Epidermal melanocyte (primary cell): ENCODE measurements around the gene NEK8.
"Not testable (repeated sequence)": the region's sequence is repeated elsewhere in the genome, so short reads cannot be mapped to it uniquely, and the experiment has no call there.

Experiments used
- DNase-seq: peaks from one replicate; pipeline ENCODE4 v3.0.0; 2011; ENCODE audit warnings: low spot score; ENCODE audit not compliant: insufficient read length

The NEK8 gene

DNA sequence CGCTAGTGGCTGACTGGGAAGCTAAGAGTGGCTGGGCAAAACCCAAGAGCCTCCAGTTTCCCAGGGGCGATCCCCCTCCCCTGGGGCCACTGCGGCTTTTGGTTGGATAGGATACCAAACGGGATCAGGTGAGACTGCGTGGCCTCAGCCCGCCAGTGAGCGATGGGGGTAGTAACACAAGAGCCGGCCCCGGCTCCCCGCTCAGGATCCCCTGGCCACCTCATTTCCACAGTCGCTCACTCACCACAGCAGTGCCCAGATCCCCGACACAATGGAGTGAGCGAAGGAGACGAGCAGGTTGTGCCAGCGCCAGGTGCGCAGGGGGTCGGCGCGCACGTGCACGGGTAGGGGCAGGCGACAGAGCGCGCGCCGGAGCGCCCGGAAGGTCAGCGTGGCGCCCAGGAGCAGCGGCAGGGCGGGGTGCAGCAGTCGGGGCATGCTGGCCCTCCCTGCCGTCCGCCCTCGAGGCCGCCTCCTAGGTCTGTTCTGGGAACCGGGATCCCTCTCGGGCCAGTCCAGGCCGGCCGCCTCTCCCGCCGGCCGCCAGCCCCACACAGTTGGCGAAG lies 2.8 kb upstream of the NEK8 start:
- DNase-seq: peak; percentile 16

- peak; percentile 77 for DNase-seq
These were observed 2.4 kb upstream of the NEK8 start, which contains the start of gene TLCD1 for GRCh38 chr17:28726226-28726626. Gene TLCD1 (minus strand): TSS chr17:28726233. CDS start chr17:28726097, 136 bp downstream.

DNA sequence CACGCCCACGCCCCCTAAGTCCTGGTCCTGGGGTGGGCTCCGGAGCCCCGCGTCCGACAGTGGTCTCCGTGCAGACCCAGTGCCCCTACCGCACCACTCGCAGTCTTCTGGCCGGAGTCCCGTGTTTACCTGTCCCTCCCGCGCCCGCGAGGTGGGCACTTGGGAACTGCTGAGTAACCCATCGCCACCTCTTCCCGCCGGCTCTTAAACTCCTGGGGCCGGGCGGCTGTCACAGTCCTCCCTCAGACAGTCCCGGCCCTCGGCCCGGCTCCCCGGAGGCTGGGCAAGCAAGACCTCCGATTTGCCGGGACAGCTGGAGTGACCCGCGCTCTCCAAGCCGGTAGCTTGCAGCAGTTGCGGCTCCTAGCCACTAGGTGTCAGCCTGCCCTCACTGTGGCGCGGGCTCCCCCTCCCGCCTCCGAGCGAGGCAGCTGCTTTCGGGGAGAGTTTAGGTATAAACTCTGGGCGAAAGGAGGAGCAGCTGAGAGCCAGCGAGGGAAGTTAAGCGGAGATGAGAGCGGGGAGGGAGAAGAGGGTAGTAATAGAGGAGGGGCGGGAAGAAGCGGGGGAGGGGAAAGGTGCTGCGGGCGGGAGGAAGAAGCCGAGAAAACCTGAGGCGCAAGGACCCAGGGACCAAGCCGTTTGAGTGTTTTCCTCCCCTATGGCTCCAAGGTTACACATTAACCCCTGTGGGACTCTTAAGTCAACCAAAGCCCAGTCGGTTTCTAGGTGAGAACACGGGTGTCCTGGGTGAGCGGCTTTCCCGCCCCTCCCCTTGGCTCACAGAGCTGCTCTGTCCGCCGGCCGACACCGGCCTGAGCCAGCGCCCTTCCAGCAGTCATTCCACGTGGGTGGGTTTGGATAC lies 1.7 kb upstream of the NEK8 start:
- DNase-seq: peak; percentile 87

DNA sequence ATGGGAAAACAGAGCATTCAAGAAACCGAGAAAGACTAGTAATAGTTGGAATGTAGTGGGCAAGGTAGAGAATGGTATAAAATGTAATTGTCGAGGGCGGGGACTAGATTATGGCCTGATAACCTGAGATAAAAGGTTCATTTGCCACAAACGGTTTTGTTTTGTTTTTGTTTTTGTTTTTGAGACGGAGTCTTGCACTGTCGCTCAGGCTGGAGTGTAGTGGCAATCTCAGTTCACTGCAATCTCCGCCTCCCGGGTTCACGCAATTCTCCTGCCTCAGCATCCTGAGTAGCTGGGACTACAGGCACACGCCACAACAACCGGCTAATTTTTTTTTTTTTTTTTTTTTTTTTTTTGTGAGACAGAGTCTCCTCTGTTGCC lies 1.4 kb downstream of the NEK8 start:
- no peak for DNase-seq

DNA sequence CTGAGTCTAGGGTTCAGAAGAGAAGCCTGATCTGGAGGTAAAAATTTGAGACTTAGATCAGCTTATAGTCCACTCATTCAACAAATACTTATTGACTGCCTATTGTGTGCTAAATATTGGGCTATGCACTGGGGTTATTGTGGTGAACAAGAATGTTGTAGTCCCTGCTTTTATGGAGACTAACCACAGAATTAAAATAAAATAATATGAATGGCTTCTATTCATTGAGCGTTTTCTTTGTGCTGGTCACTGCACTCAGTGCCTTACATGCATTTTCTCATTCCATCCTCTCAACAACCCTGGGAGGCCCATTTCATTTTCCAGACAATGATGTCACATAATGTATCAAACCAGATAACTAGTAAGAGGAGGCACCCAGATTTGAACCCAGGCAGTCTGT lies 4.8 kb downstream of the NEK8 start:
- peak; percentile 61 for DNase-seq

GRCh38 chr17:28734712-28735241 lies 6.2 kb downstream of the NEK8 start:
- DNase-seq: no peak

DNA sequence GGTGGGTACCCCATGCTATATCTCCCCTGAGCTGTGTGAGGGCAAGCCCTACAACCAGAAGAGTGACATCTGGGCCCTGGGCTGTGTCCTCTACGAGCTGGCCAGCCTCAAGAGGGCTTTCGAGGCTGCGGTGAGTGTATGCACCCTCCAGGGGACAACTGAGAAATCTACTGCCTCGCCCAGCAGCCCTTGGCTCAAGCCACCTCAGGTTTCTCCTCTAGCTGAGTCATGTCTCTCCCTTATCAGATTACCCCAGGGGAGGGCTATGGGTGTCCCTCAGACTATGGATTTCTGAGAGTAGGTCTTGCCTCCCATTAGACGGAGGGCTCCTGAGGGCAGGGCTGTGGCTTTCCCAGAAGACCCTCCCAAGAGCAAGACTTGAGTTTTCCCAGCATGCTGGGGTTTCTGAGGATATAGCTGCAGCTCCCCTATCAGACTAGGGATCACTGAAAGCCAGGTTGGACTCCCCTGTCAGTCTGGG lies 6.7 kb downstream of the NEK8 start:
- DNase-seq: no peak

GRCh38 chr17:28735913-28736769 lies 7.6 kb downstream of the NEK8 start:
- DNase-seq: not testable (repeated sequence)

DNA sequence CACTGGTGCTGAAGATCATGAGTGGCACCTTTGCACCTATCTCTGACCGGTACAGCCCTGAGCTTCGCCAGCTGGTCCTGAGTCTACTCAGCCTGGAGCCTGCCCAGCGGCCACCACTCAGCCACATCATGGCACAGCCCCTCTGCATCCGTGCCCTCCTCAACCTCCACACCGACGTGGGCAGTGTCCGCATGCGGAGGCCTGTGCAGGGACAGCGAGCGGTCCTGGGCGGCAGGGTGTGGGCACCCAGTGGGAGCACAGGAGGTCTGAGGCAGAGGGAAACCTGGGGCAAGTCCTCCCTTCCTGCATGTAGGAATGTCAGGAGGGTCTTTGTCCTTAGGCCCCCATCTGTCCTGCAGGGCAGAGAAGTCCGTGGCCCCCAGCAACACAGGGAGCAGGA lies 8.7 kb downstream of the NEK8 start:
- DNase-seq: no peak

DNA sequence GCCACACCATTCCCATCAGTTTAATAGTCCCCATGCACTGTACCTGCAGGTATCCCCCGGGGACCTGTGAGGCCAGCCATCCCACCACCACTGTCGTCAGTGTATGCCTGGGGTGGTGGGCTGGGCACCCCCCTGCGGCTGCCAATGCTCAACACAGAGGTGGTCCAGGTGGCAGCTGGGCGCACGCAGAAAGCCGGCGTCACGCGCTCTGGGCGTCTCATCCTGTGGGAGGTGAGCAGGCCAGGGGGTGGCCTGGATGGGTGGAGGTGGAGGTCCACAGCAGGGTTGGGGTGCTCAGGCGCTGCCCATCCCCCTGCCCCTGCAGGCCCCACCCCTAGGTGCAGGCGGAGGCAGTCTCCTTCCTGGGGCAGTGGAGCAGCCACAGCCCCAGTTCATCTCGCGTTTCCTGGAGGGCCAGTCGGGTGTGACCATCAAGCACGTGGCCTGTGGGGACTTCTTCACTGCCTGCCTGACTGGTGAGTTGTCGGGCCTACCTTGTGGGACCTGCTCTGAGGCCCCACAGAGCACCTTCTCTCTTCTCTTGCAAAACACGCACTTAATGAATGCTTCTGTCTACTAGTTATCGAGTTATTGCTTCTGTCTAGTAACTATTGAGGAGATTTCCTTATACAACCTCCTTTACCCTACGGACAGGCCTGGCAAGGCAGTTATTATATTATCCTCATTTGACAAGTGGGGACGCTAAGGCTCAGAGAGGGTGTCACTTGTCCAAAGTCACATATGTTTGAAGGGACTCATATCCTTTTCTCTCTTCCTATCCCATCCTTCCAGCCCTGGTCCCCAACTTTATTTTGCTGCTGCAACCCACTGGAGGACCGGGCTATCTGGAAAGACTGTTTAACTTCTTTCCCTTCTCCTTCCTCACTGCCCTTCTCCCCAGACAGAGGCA lies 9.4 kb downstream of the NEK8 start:
- no peak for DNase-seq

GRCh38 chr17:28738680-28739384 lies 10.2 kb downstream of the NEK8 start:
- no peak for DNase-seq

GRCh38 chr17:28740406-28741357 lies 12.1 kb downstream of the NEK8 start:
- no peak for DNase-seq

GRCh38 chr17:28741358-28742349 lies 13.1 kb downstream of the NEK8 start:
- DNase-seq: no peak

GRCh38 chr17:28743243-28744103 lies 14.9 kb downstream of the NEK8 start, which contains the start of gene TRAF4:
Gene TRAF4 (plus strand): TSS chr17:28744011. CDS start chr17:28744113, 102 bp downstream.
- DNase-seq: peak; percentile 84

DNA sequence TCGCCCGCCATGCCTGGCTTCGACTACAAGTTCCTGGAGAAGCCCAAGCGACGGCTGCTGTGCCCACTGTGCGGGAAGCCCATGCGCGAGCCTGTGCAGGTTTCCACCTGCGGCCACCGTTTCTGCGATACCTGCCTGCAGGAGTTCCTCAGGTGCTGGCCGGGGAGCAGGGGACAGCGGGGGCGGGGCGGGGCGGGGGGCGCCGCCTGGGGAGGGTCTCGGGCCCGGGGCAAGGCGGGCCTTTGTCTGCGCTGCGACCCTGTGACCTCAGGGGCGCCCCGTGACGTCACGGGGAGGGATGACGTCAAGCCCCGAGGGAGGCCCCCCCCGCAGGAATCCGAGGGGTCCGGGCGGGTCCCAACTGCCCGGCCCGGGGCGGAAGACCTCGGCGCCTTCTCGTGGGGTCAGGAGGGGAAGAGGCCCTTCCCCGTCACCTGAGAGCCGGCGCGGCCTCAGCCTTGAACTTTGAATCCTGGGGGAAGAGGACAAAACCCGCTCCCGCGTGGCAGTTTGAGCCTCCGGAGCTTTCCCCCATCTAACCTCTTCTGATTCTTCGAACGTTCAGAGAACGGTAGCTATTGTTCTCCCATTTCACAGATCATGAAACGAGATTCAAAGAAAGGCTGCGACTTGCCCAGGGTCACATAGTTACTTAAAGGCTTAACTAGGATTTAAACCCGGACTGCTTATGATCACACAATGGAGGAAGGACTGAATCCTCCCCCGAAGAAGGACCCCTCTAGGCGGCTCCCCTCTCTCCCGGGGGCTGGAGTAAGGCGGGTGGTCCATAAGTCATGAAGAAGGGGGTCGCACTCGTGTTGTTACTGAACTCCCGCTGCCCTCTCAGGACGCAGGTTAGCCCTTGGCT lies 15.8 kb downstream of the NEK8 start:
- no peak for DNase-seq
